A549 (cell line): ENCODE results near the gene PRR23E. TPM values are rescaled to one million over a fixed set of nuclear protein-coding genes. Genes with fewer than 3 reads are reported as not detected.

Experiments used
- ATAC-seq, 2 experiments: fragments of 200-7000 bp in 1 of 2; fragments of >200 bp in 1 of 2; cut with Nextera tagmentation in 1 of 2; cut with Tn5 transposase in 1 of 2; 3 replicates each; pipeline versions ENCODE4 v1.8.0 to v1.9.1; 2018 to 2020; ENCODE audit warnings: mild to moderate bottlenecking in 1 of 2, moderate library complexity in 1 of 2
- CTCF ChIA-PET: fragments of 300-600 bp; sonication (Branson Sonifier 250); formaldehyde crosslinking; extraction: SDS; loops from one replicate; lab custom pipeline; 2021; ENCODE audit warnings: antibody characterized with exemption, inconsistent platforms; lab: Yijun Ruan, JAX
- POLR2A ChIA-PET: fragments of 350-600 bp; formaldehyde crosslinking; extraction: SDS; loops from one replicate; lab custom pipeline; 2021; ENCODE audit warnings: antibody characterized with exemption, inconsistent platforms; lab: Yijun Ruan, JAX
- DNase-seq, 2 experiments: peaks; one replicate each; pipeline versions ENCODE4 v3.0.0 to v3.0.0-alpha.2; 2011 to 2016; ENCODE audit warnings: low read depth in 1 of 2, low spot score in 1 of 2
- FAIRE-seq: peaks from 2 replicates; lab custom pipeline; 2011; peaks lifted over from hg19 to GRCh38; lab: Jason Lieb, UNC
- H3K27ac ChIP-seq, 2 experiments: fragments of >200 bp; sonication (Bioruptor Twin); formaldehyde crosslinking; 3 replicates each; pipeline ENCODE4 v1.5.1; 2016 to 2017
- H3K4me1 ChIP-seq: fragments of >200 bp; sonication (Bioruptor Twin); formaldehyde crosslinking; 3 replicates; pipeline ENCODE4 v1.6.1; 2016
- H3K4me2 ChIP-seq: fragments of >200 bp; sonication (Bioruptor Twin); formaldehyde crosslinking; 3 replicates; pipeline ENCODE4 v1.6.1; 2016
- H3K4me3 ChIP-seq: fragments of >200 bp; sonication (Bioruptor Twin); formaldehyde crosslinking; 3 replicates; pipeline ENCODE4 v1.5.1; 2016
- H3K9me3 ChIP-seq: fragments of >200 bp; sonication (Bioruptor Twin); formaldehyde crosslinking; 3 replicates; pipeline ENCODE4 v1.6.1; 2016
- CBX8 ChIP-seq: fragments of 200-600 bp; sonication (generic); IDR thresholded peaks from 2 replicates; pipeline ENCODE4 v1.6.1; 2016
- CEBPB ChIP-seq, 2 experiments: fragments of >200 bp in 1 of 2; sonication (Bioruptor Twin) in 1 of 2; formaldehyde crosslinking in 1 of 2; IDR thresholded peaks; 2 replicates each; pipeline ENCODE4 v1.6.1; 2012 to 2016
- GATA3 ChIP-seq: IDR thresholded peaks from 2 replicates; pipeline ENCODE4 v1.6.1; 2012; ENCODE audit warnings: borderline replicate concordance
- HDAC2 ChIP-seq: fragments of 200-600 bp; sonication (generic); IDR thresholded peaks from 2 replicates; pipeline ENCODE4 v1.6.1; 2016
- HEYL ChIP-seq: fragments of 250-450 bp; sonication (Bioruptor Pico); IDR thresholded peaks from 2 replicates; pipeline ENCODE4 v1.8.0; 2021; ENCODE audit warnings: mild to moderate bottlenecking, moderate library complexity
- MAZ ChIP-seq: fragments of 150-350 bp; IDR thresholded peaks from 2 replicates; pipeline ENCODE4 v1.6.1; 2014; ENCODE audit warnings: antibody characterized with exemption, low read depth, low read length, borderline replicate concordance
- RAD21 ChIP-seq, 2 experiments: fragments of >200 bp in 1 of 2; sonication (Bioruptor Twin) in 1 of 2; formaldehyde crosslinking in 1 of 2; IDR thresholded peaks in 1 of 2; conservative IDR thresholded peaks in 1 of 2; 2 replicates in 1 of 2; 3 replicates in 1 of 2; pipeline ENCODE4 v1.6.1; 2012 to 2018; ENCODE audit warnings: inconsistent platforms in 1 of 2
- RNF2 ChIP-seq: fragments of 200-600 bp; sonication (generic); IDR thresholded peaks from 2 replicates; pipeline ENCODE4 v1.6.1; 2016; ENCODE audit warnings: low read depth, mild to moderate bottlenecking, antibody characterized with exemption, moderate library complexity, borderline replicate concordance
- SREBF2 ChIP-seq: fragments of 450-650 bp; IDR thresholded peaks from 2 replicates; pipeline ENCODE4 v1.6.1; 2014; ENCODE audit warnings: mild to moderate bottlenecking, moderate library complexity
- ZSCAN20 ChIP-seq: fragments of 250-450 bp; sonication (Bioruptor Pico); IDR thresholded peaks from 2 replicates; pipeline ENCODE4 v1.8.0; 2022; ENCODE audit warnings: mild to moderate bottlenecking, moderate library complexity
- WGBS: methylation state at CpG from one replicate; pipeline ENCODE4 v1.1.6; 2017; ENCODE audit errors: missing lambda C conversion rate; 5-methylcytosine and 5-hydroxymethylcytosine counted together
- polyA plus RNA-seq, 4 experiments: library from polyadenylated mRNA; depleted of rRNA in 3 of 4; stranded (reverse); fragments of >200 nt; fragmentation: RNase III in 1 of 4; extraction: RNeasy Plus Mini Kit Qiagen cat#74134 plus additional on column Dnase treatment in 1 of 4; gene quantifications; 2 replicates in 3 of 4; 3 replicates in 1 of 4; pipeline ENCODE4 v1.2.3, GENCODE V29; 2011 to 2017
- TF ChIP-seq, protein P1 (sequence below): fragments of 200-600 bp; sonication (generic); IDR thresholded peaks from 2 replicates; pipeline ENCODE4 v1.6.1; 2016; ENCODE audit warnings: antibody characterized with exemption, mild to moderate bottlenecking, moderate library complexity
- TF ChIP-seq, protein P2 (sequence below): fragments of 150-350 bp; IDR thresholded peaks from 2 replicates; pipeline ENCODE4 v1.6.1; 2014; ENCODE audit warnings: low read depth, mild to moderate bottlenecking, low read length
- TF ChIP-seq, protein P3 (sequence below): IDR thresholded peaks from 2 replicates; pipeline ENCODE4 v1.6.1; 2012

Gene PRR23E
- polyA plus RNA-seq, 2 of the 4 experiments (the other 2 are of a cell fraction) = not detected

DNA sequence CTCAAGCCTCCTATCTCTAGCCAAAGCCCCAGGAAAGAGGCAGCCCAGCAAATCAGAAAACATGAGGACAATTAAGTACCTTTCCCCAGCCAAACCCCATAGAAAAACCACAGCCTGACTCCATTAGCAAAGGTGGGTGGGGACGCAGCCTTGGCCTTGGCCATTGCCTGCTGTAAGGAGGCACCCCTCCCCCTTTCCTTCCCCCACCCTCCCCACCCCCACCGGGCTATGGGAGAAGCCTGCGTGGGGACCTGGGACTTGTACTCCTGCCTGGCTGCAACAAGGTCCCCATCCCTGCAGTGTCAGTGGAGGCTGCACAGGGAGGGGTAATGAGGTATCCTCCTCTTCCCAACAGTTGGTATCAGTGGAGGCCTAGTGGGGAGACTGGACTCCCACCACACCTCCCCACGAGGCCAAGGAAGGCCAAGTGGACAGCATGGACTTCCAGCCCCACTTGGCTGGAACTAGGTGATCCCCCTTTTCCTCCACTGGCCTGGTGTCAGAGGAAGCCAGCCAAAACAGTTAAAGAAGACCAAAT is 20.5 kb downstream of the PRR23E start (continued):
- TF ChIP-seq, protein P1, sequence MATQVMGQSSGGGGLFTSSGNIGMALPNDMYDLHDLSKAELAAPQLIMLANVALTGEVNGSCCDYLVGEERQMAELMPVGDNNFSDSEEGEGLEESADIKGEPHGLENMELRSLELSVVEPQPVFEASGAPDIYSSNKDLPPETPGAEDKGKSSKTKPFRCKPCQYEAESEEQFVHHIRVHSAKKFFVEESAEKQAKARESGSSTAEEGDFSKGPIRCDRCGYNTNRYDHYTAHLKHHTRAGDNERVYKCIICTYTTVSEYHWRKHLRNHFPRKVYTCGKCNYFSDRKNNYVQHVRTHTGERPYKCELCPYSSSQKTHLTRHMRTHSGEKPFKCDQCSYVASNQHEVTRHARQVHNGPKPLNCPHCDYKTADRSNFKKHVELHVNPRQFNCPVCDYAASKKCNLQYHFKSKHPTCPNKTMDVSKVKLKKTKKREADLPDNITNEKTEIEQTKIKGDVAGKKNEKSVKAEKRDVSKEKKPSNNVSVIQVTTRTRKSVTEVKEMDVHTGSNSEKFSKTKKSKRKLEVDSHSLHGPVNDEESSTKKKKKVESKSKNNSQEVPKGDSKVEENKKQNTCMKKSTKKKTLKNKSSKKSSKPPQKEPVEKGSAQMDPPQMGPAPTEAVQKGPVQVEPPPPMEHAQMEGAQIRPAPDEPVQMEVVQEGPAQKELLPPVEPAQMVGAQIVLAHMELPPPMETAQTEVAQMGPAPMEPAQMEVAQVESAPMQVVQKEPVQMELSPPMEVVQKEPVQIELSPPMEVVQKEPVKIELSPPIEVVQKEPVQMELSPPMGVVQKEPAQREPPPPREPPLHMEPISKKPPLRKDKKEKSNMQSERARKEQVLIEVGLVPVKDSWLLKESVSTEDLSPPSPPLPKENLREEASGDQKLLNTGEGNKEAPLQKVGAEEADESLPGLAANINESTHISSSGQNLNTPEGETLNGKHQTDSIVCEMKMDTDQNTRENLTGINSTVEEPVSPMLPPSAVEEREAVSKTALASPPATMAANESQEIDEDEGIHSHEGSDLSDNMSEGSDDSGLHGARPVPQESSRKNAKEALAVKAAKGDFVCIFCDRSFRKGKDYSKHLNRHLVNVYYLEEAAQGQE = no peak
- no peak for TF ChIP-seq SREBF2
- no peak for TF ChIP-seq MAZ
- no peak for TF ChIP-seq CEBPB (IDR thresholded peaks at IDR 0.05)
- TF ChIP-seq, protein P2, sequence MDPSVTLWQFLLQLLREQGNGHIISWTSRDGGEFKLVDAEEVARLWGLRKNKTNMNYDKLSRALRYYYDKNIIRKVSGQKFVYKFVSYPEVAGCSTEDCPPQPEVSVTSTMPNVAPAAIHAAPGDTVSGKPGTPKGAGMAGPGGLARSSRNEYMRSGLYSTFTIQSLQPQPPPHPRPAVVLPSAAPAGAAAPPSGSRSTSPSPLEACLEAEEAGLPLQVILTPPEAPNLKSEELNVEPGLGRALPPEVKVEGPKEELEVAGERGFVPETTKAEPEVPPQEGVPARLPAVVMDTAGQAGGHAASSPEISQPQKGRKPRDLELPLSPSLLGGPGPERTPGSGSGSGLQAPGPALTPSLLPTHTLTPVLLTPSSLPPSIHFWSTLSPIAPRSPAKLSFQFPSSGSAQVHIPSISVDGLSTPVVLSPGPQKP = no peak

DNA sequence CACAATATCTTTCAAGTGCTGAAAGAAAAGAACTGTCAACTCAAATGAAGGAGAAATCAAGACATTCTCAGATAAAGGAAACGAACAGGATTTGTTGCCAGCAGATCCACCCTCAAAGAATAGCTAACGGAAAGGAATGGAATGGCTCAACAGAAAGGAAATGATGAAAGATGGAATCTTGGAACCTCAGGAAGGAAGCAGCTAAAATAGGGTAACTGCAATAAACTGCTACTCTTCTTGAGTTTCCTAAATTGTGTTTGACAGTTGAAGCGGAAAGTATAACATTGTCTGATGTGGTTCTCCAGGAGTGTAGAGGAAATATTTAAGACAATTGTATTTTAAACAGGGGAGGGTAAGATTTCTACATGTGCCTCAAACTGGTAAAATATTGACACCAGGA is 22.0 kb downstream of the PRR23E start:
- FAIRE-seq = no peak
- no peak for DNase-seq
- 35% methylated on average over 3 of the region's 3 CpGs for WGBS
- Histone ChIP-seq H3K4me3 (no peak overlapping the region), H3K4me2 (no peak overlapping the region), H3K27ac (no peak overlapping the region), H3K9me3 (no peaks in the 10 kb centered on the region), H3K4me1 (peaks cover 4% of the 10 kb centered on the region; the same call in 1 of the 3 replicates)
- no peak for TF ChIP-seq ZSCAN20
- TF ChIP-seq, protein P1 = no peak
- no peak for TF ChIP-seq CBX8
- TF ChIP-seq HEYL (CRISPR knock-in tag) = no peak
- no peak for TF ChIP-seq RNF2
- no peak for TF ChIP-seq GATA3
- TF ChIP-seq, protein P3, sequence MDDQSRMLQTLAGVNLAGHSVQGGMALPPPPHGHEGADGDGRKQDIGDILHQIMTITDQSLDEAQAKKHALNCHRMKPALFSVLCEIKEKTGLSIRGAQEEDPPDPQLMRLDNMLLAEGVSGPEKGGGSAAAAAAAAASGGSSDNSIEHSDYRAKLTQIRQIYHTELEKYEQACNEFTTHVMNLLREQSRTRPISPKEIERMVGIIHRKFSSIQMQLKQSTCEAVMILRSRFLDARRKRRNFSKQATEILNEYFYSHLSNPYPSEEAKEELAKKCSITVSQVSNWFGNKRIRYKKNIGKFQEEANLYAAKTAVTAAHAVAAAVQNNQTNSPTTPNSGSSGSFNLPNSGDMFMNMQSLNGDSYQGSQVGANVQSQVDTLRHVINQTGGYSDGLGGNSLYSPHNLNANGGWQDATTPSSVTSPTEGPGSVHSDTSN = no peak
- TF ChIP-seq RAD21 (conservative IDR thresholded peaks at IDR 0.05 in 1 of 2, IDR thresholded peaks at IDR 0.05 in 1 of 2) = no peak
- no peak for TF ChIP-seq MAZ
- TF ChIP-seq, protein P2 = no peak
- no peak for TF ChIP-seq HDAC2
- ChIA-PET CTCF (no interaction called here), POLR2A (no interaction called here)
- no peak for ATAC-seq
